ENCODE measurements around the gene TAS2R20.

The TAS2R20 gene

GRCh38 chr12:10982244-10982643, 15.9 kb downstream of the TAS2R20 start:
- no peak for TF ChIP-seq ZNF555 (tag by site-specific recombination; conservative IDR thresholded peaks at IDR 0.05)
- no peak for TF ChIP-seq ZNF394 (tag by site-specific recombination; IDR thresholded peaks at IDR 0.05; ENCODE audit: borderline replicate concordance)
- TF ChIP-seq ZNF37A (tag by site-specific recombination; IDR thresholded peaks at IDR 0.05) = no peak
- TF ChIP-seq ZNF335 (tag by site-specific recombination; conservative IDR thresholded peaks at IDR 0.05) = no peak
- TF ChIP-seq ZNF664 (tag by site-specific recombination; IDR thresholded peaks at IDR 0.05) = no peak
- TF ChIP-seq ZNF146 (tag by site-specific recombination; IDR thresholded peaks at IDR 0.05) = no peak
- TF ChIP-seq, protein P1, sequence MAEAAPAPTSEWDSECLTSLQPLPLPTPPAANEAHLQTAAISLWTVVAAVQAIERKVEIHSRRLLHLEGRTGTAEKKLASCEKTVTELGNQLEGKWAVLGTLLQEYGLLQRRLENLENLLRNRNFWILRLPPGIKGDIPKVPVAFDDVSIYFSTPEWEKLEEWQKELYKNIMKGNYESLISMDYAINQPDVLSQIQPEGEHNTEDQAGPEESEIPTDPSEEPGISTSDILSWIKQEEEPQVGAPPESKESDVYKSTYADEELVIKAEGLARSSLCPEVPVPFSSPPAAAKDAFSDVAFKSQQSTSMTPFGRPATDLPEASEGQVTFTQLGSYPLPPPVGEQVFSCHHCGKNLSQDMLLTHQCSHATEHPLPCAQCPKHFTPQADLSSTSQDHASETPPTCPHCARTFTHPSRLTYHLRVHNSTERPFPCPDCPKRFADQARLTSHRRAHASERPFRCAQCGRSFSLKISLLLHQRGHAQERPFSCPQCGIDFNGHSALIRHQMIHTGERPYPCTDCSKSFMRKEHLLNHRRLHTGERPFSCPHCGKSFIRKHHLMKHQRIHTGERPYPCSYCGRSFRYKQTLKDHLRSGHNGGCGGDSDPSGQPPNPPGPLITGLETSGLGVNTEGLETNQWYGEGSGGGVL (tag by site-specific recombination; IDR thresholded peaks at IDR 0.05) = no peak
- TF ChIP-seq, protein P2, sequence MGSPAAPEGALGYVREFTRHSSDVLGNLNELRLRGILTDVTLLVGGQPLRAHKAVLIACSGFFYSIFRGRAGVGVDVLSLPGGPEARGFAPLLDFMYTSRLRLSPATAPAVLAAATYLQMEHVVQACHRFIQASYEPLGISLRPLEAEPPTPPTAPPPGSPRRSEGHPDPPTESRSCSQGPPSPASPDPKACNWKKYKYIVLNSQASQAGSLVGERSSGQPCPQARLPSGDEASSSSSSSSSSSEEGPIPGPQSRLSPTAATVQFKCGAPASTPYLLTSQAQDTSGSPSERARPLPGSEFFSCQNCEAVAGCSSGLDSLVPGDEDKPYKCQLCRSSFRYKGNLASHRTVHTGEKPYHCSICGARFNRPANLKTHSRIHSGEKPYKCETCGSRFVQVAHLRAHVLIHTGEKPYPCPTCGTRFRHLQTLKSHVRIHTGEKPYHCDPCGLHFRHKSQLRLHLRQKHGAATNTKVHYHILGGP (tag by site-specific recombination; IDR thresholded peaks at IDR 0.05) = no peak
- no peak for TF ChIP-seq ZNF140 (tag by site-specific recombination; IDR thresholded peaks at IDR 0.05)
- TF ChIP-seq ZNF624 (tag by site-specific recombination; IDR thresholded peaks at IDR 0.05) = no peak
- no peak for TF ChIP-seq ZNF701 (tag by site-specific recombination; IDR thresholded peaks at IDR 0.05)
- no peak for TF ChIP-seq MZF1 (tag by site-specific recombination; IDR thresholded peaks at IDR 0.05; ENCODE audit: borderline replicate concordance)
- no peak for TF ChIP-seq ZEB2 (tag by site-specific recombination; IDR thresholded peaks at IDR 0.05)
- no peak for TF ChIP-seq EGR2 (tag by site-specific recombination; IDR thresholded peaks at IDR 0.05; ENCODE audit: low read depth)
- TF ChIP-seq ZNF16 (tag by site-specific recombination; IDR thresholded peaks at IDR 0.05; ENCODE audit: low read depth) = no peak
- no peak for TF ChIP-seq ZNF184 (tag by site-specific recombination; IDR thresholded peaks at IDR 0.05)
- TF ChIP-seq GFI1B (tag by site-specific recombination; IDR thresholded peaks at IDR 0.05) = no peak
- no peak for TF ChIP-seq ZNF274 (IDR thresholded peaks at IDR 0.05; ENCODE audit: low read length)
- no peak for TF ChIP-seq ZNF274 (tag by site-specific recombination; IDR thresholded peaks at IDR 0.05; ENCODE audit: borderline replicate concordance)
- TF ChIP-seq, protein P3, sequence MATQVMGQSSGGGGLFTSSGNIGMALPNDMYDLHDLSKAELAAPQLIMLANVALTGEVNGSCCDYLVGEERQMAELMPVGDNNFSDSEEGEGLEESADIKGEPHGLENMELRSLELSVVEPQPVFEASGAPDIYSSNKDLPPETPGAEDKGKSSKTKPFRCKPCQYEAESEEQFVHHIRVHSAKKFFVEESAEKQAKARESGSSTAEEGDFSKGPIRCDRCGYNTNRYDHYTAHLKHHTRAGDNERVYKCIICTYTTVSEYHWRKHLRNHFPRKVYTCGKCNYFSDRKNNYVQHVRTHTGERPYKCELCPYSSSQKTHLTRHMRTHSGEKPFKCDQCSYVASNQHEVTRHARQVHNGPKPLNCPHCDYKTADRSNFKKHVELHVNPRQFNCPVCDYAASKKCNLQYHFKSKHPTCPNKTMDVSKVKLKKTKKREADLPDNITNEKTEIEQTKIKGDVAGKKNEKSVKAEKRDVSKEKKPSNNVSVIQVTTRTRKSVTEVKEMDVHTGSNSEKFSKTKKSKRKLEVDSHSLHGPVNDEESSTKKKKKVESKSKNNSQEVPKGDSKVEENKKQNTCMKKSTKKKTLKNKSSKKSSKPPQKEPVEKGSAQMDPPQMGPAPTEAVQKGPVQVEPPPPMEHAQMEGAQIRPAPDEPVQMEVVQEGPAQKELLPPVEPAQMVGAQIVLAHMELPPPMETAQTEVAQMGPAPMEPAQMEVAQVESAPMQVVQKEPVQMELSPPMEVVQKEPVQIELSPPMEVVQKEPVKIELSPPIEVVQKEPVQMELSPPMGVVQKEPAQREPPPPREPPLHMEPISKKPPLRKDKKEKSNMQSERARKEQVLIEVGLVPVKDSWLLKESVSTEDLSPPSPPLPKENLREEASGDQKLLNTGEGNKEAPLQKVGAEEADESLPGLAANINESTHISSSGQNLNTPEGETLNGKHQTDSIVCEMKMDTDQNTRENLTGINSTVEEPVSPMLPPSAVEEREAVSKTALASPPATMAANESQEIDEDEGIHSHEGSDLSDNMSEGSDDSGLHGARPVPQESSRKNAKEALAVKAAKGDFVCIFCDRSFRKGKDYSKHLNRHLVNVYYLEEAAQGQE (tag by site-specific recombination; IDR thresholded peaks at IDR 0.05) = no peak

DNA sequence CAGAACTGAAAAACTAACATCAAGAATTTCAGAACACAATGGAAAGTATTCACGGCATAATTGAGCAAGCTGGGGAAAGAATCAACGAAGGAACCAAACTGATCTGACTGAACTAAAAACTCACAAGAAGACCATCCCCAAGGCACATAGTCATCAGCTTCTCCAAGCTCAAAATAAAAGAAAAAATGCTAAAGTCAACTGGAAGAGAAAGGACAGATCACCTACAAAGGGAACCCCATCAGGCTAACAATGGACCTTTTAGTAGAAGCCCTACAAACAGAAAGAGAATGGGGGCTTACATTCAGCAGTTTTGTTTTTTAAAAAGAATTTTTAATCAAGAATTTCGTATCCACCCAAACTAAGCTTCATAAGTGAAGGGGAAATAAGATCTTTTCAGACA, 23.1 kb downstream of the TAS2R20 start:
- ChIA-PET POLR2A (no interaction called here), CTCF (interaction anchor here (0.5 to 1.1 kb wide), 2 partner anchors 27 to 202 kb away, joined by 5 to 7 read pairs; no protein-coding TSS in a partner anchor)
- no peak overlapping the region for H3K4me3 ChIP-seq (ENCODE audit: low read depth, low read length)
- H3K9me3 ChIP-seq (ENCODE audit: control insufficient read depth, insufficient read depth, low read depth, low read length) = no peaks in the 10 kb centered on the region
- no peaks in the 10 kb centered on the region for H3K4me1 ChIP-seq (ENCODE audit: control insufficient read depth, insufficient read depth, low read length)
- H3K27ac ChIP-seq (ENCODE audit: extremely low read depth, low read depth, low read length) = no peak overlapping the region
- H3K36me3 ChIP-seq (ENCODE audit: control insufficient read depth in 2 of 2, insufficient read depth in 1 of 2, low read length in 2 of 2) = no peaks in the 10 kb centered on the region
- no peak for TF ChIP-seq ZNF416 (tag by site-specific recombination; IDR thresholded peaks at IDR 0.05)
- TF ChIP-seq, protein P4, sequence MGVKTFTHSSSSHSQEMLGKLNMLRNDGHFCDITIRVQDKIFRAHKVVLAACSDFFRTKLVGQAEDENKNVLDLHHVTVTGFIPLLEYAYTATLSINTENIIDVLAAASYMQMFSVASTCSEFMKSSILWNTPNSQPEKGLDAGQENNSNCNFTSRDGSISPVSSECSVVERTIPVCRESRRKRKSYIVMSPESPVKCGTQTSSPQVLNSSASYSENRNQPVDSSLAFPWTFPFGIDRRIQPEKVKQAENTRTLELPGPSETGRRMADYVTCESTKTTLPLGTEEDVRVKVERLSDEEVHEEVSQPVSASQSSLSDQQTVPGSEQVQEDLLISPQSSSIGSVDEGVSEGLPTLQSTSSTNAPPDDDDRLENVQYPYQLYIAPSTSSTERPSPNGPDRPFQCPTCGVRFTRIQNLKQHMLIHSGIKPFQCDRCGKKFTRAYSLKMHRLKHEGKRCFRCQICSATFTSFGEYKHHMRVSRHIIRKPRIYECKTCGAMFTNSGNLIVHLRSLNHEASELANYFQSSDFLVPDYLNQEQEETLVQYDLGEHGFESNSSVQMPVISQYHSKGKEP (tag by site-specific recombination; IDR thresholded peaks at IDR 0.05) = no peak
- TF ChIP-seq ZNF121 (tag by site-specific recombination; IDR thresholded peaks at IDR 0.05) = no peak
- TF ChIP-seq KLF8 (tag by site-specific recombination; IDR thresholded peaks at IDR 0.05) = no peak
- TF ChIP-seq, protein P5, sequence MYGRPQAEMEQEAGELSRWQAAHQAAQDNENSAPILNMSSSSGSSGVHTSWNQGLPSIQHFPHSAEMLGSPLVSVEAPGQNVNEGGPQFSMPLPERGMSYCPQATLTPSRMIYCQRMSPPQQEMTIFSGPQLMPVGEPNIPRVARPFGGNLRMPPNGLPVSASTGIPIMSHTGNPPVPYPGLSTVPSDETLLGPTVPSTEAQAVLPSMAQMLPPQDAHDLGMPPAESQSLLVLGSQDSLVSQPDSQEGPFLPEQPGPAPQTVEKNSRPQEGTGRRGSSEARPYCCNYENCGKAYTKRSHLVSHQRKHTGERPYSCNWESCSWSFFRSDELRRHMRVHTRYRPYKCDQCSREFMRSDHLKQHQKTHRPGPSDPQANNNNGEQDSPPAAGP (tag by site-specific recombination; IDR thresholded peaks at IDR 0.05) = no peak
- no peak for TF ChIP-seq ZNF24 (tag by site-specific recombination; IDR thresholded peaks at IDR 0.05)
- no peak for TF ChIP-seq ZNF558 (tag by site-specific recombination; IDR thresholded peaks at IDR 0.05)
- no peak for TF ChIP-seq SALL2 (tag by site-specific recombination; IDR thresholded peaks at IDR 0.05; ENCODE audit: borderline replicate concordance)
- TF ChIP-seq ZNF707 (tag by site-specific recombination; IDR thresholded peaks at IDR 0.05) = no peak

More at GRCh38 chr12:10982244-10982643, 15.9 kb downstream of the TAS2R20 start:
- CTCF ChIA-PET = no interaction called here
- POLR2A ChIA-PET = no interaction called here
- Histone ChIP-seq H3K4me3 (ENCODE audit: low read depth, low read length) (no peak overlapping the region), H3K36me3 (ENCODE audit: control insufficient read depth in 2 of 2, insufficient read depth in 1 of 2, low read length in 2 of 2) (no peaks in the 10 kb centered on the region), H3K27ac (ENCODE audit: extremely low read depth, low read depth, low read length) (no peak overlapping the region), H3K9me3 (ENCODE audit: control insufficient read depth, insufficient read depth, low read depth, low read length) (no peaks in the 10 kb centered on the region), H3K4me1 (ENCODE audit: control insufficient read depth, insufficient read depth, low read length) (no peaks in the 10 kb centered on the region)

All from HEK293 (cell line).